ENCODE data around the gene SNX19.

DNA sequence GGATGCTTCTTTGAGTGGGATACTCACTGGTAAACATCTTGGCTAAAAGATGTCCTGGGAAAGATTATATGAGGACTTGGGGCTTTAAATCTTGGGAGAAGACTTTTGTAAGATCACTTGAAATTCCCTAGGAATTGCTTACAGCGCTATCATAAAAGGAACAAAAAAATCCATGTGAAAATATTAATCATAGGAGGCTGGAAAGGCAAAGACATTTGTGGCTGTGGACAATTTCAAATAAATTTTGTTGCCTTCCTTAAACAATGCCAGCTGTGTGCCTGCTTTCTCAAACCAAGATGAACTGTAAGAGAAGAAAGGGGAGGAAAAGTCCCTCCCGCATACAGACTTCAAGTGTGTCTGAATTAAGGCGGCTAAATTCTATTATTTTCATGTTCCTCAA is 75.6 kb downstream of the SNX19 start:
- TF ChIP-seq, protein P1, sequence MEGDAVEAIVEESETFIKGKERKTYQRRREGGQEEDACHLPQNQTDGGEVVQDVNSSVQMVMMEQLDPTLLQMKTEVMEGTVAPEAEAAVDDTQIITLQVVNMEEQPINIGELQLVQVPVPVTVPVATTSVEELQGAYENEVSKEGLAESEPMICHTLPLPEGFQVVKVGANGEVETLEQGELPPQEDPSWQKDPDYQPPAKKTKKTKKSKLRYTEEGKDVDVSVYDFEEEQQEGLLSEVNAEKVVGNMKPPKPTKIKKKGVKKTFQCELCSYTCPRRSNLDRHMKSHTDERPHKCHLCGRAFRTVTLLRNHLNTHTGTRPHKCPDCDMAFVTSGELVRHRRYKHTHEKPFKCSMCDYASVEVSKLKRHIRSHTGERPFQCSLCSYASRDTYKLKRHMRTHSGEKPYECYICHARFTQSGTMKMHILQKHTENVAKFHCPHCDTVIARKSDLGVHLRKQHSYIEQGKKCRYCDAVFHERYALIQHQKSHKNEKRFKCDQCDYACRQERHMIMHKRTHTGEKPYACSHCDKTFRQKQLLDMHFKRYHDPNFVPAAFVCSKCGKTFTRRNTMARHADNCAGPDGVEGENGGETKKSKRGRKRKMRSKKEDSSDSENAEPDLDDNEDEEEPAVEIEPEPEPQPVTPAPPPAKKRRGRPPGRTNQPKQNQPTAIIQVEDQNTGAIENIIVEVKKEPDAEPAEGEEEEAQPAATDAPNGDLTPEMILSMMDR (IDR thresholded peaks at IDR 0.05), result no peak
- no peak for TF ChIP-seq POLR2AphosphoS5 (IDR thresholded peaks at IDR 0.05)
